ENCODE results near the gene TCF21.
"Not testable (repeated sequence)": the region's sequence is repeated elsewhere in the genome, so short reads cannot be mapped to it uniquely, and the experiment has no call there.

Gene TCF21

GRCh38 chr6:133888929-133889556, at the start of gene TCF21:
TCF21 (plus strand) TSS chr6:133889113; CDS start chr6:133889398, 285 bp downstream.
- DNase-seq (ENCODE audit: low read depth in 1 of 2, low spot score in 1 of 2), result no peak

DNA sequence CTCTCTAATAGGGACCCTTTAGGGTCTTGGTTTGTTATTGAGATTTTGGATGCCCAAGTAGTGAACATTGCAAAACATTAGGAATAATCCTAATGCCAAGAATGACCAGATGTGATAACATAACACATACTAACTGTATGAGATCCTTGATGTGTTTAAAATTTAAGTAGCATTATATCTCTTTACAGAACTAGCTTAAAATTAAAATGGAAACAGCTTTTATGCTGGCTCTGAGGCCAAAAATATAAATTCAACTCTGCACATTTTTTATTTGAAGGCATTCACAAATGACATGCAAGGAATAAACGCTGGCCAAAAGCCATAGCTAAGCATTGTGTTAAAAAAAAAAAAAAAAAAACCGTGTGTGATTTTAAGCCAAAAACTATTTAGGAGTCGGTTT, 47.7 kb upstream of the TCF21 start:
- DNase-seq (ENCODE audit: low read depth in 1 of 2, low spot score in 1 of 2), result no peak

DNA sequence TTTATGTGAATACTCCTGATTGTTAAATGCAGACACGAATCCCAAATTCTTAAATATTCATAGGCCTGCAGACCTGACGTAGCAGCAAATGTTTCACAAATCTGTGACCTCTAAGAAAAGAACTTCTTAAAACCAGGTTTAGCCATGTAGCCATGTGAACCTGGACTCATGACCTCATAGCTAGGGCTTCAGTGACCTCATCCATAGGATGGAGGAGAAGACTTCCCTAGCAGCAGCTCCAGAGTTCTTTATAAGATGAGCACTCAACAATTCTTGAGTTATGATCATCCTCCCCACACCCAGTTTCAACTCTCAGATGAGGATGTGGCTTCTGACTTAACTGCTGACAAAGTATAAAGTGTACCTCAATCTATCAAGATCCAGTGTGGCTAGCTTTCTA, 45.8 kb upstream of the TCF21 start:
- no peak for DNase-seq (ENCODE audit: low read depth in 1 of 2, low spot score in 1 of 2)

GRCh38 chr6:133844709-133845108, 44.2 kb upstream of the TCF21 start:
- no peak for DNase-seq (ENCODE audit: low read depth in 1 of 2, low spot score in 1 of 2)

DNA sequence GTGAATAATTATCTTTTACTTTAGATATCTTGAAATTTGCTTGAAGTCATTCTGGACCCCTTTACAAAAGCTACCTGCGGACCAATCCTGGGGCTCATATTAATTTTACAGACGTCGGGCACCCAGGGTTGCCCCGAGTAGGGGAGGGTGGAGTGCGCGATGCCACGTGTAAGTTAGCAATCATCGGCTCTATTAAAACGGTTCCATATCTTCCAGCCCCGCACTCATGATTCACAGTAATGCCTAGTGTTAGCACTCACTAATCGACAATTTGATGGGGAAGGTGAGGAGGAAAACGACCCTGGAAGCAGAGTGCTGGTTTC, 34.9 kb upstream of the TCF21 start:
- no peak for DNase-seq (ENCODE audit: low read depth in 1 of 2, low spot score in 1 of 2)

GRCh38 chr6:133854364-133855275, 34.3 kb upstream of the TCF21 start:
- no peak for DNase-seq (ENCODE audit: low read depth in 1 of 2, low spot score in 1 of 2)

DNA sequence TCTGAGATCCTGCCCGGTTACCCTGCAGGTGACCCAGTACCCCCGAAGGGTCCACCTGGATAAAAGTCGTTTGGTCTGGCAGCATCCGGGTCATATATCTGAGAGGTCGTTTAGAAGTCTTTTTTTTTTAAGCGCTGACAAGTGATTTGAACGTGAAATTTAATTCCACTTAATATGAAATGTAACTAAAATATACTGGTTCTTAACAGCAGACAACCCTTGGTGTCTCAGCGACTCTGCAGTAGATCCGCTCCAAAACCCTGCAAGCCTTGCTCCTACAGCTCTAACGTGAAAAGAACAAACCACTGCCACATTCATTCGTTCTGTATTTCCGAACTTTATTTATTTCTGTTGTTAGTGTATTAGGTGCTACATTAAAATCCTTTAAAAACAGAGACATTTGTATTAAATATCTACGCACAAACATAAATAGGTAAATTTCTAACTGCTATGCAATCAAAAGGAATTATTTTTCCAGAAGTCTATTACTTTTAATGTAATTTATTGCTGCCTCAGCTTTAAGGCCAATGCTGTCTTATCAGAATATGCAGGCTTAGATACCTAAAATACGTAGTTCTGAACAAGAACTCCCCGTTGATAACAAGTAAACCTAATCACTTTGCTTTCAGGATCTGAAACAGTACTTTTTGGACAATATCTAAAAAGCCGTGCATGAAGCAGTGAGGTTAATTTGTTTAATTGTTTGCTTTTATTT, 33.5 kb upstream of the TCF21 start:
- DNase-seq (ENCODE audit: low read depth in 1 of 2, low spot score in 1 of 2), result no peak

GRCh38 chr6:133855991-133856370, 32.9 kb upstream of the TCF21 start:
- DNase-seq (ENCODE audit: low read depth in 1 of 2, low spot score in 1 of 2), result no peak

DNA sequence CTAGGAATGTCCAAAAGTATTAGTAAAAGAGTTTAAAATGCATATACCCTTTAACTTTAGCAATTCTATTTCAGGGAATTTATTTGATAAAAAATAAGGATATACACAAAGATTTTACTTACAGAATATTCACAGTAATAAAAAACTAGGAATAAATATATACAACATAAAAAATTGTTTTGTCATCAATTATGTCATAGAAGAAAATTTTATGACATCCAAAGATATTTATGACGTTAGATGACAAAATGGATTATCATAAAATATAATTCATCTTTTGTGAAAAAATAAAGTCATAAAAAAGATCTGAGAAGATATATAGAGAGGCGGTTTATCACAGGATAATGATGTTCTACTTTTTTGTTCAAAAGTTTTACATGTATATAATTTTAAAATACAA, 32.0 kb upstream of the TCF21 start:
- DNase-seq (ENCODE audit: low read depth in 1 of 2, low spot score in 1 of 2), result no peak

DNA sequence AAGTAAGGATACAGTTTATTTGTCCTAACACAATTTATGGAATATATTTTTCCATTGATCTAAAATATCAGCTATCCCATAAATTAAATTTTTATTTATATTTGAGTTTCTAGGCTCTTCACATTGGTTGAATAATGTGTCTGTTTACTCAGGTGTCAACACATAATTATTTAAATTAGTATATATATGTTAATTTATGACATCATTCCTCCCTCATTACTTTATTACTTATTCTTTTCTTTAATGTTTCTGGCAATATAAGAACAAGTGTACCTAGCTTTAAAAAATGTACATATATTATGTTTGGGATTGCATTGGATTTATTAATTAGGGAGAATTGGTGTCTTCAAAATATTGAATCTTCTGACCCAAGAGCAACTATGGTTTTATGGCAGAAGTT, 31.2 kb upstream of the TCF21 start:
- no peak for DNase-seq (ENCODE audit: low read depth in 1 of 2, low spot score in 1 of 2)

DNA sequence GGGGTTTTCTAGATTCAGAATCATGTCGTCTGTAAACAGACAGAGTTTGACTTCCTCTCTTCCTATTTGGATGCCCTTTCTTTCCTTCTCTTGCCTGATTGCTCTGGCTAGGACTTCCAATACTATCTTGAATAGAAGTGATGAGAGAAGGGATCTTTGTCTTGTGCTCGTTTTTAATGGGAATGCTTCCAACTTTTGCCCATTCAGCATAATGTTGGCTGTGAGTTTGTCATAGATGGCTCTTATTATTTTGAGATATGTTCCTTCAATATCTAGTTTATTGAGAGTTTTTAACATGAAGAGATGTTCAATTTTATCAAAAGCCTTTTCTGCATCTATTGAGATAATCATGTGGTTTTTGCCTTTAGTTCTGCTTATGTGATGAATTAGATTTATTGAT, 27.6 kb upstream of the TCF21 start:
- not testable (repeated sequence) for DNase-seq (ENCODE audit: low read depth in 1 of 2, low spot score in 1 of 2)

GRCh38 chr6:133863228-133863627, 25.7 kb upstream of the TCF21 start:
- no peak for DNase-seq (ENCODE audit: low read depth in 1 of 2, low spot score in 1 of 2)

- DNase-seq (ENCODE audit: low read depth in 1 of 2, low spot score in 1 of 2), result no peak
These were observed 23.2 kb upstream of the TCF21 start for GRCh38 chr6:133865680-133866079.

DNA sequence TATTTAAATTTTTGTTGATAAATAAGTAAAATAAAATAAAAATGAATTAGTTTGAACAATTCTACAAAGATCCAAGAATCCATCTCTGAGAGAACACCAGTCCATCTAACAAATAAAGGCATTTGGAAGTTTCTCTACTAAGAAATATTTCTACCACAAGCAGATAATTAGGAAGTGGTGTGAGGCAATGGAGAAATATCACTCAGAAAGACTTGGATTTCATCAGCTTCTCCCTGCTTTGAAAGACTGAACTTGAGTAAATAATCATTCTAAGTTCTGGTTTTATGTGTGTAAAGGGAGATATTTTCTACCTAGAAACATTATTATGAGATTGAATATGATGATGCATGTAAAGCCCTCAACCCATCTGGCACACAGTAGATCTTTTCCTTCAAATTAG, 17.8 kb upstream of the TCF21 start:
- no peak for DNase-seq (ENCODE audit: low read depth in 1 of 2, low spot score in 1 of 2)

- no peak for DNase-seq (ENCODE audit: low read depth in 1 of 2, low spot score in 1 of 2)
These were observed 15.4 kb upstream of the TCF21 start for GRCh38 chr6:133873538-133873937.

DNA sequence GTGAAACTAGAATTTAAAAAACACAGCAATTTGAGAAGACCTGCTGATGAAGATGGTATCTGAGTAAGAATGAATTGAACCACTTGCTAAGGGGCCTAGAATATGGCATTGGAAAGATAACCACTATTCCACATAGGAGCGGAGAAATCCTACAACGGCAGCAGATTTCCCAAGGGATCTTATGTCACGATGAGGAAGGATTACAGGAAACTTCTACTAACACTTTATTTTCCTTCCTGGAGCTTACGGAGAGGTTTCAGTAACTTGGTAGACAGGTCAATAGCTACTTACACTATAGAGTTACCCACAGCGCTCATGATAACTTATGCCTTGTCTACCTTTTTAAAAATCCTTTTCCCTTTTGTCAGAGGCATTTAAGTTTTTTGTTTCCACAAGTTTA, 11.8 kb upstream of the TCF21 start:
- no peak for DNase-seq (ENCODE audit: low read depth in 1 of 2, low spot score in 1 of 2)

- DNase-seq (ENCODE audit: low read depth in 1 of 2, low spot score in 1 of 2), result no peak
These were observed 8.9 kb upstream of the TCF21 start for GRCh38 chr6:133880006-133880405.

DNA sequence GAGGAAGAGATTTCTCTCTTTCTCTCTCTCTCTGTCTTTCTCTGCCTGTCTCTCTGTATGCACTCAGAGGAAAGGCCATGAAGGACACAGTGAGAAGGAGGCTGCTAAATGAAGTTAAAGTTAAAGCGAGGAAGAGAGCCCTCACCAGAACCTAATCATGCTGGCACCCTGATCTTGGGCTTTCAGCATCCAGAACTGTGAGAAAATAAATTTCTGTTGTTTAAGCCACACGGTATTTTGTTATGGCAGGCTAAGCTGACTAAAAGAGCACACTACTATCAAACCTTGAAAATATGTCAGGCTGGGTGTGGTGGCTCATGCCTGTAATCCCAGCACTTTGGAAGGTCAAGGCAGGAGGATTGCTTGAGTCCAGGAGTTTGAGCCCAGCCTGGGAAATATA, 8.0 kb upstream of the TCF21 start:
- DNase-seq (ENCODE audit: low read depth in 1 of 2, low spot score in 1 of 2), result no peak

- no peak for DNase-seq (ENCODE audit: low read depth in 1 of 2, low spot score in 1 of 2)
These were observed 2.7 kb upstream of the TCF21 start for GRCh38 chr6:133886104-133886775.

DNA sequence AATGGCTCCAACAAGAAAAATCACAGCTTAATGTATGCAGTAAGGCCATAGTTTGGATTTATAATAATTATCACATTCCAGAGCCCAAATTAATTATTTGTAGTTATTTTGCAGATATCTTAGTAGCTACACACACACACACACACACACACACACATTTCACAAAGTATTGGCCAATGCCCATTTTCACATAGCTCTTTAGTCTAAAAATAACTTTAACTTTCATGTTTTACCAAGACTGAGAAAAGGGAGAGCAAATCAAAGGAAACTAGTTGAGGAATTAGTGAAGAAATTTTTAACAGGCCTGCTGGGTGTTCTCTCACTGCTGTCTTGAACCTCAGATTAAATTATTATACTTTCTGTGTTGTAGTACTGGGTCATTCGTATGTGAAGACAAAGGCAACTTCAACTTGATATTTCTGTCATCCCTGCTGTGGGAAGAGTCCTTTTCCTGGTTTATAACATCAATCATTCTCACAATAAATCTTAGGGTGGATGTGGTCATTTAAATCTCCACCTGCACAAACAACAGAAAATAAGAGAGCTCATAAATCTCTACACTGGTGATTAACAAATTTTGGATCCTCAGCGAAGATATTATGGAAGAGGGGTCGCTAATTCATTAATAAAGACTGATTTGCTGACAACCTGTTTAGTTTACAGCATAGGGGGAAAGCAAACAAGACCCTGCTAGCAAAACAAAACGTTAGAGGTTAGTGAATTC, 1.6 kb upstream of the TCF21 start:
- no peak for DNase-seq (ENCODE audit: low read depth in 1 of 2, low spot score in 1 of 2)

DNA sequence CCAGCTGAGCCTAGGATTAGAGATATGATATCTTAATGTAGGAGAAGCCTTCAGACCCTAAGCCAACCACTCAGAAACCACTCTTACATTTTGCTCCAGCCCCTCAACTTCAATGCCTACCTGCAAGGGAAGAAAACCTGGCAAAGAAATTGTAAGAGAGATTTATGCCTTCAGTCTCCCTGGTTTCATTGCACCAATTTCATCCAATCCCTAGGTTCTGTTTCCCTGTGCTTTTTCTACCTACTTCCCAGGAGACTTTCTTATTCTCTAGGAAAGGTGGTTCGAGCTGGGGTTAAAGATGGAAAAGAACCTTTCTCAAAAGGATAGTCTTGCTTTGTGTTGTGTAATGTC, 1.1 kb upstream of the TCF21 start:
- DNase-seq (ENCODE audit: low read depth in 1 of 2, low spot score in 1 of 2), result no peak

Data from activated CD4-positive, alpha-beta T cell treated with anti-CD3 and anti-CD28 coated beads, Interleukin-2, amount 50 U/mL, for 24 hours (primary cell).